Measurements from ENCODE around the gene DACT3.

Gene DACT3, protein sequence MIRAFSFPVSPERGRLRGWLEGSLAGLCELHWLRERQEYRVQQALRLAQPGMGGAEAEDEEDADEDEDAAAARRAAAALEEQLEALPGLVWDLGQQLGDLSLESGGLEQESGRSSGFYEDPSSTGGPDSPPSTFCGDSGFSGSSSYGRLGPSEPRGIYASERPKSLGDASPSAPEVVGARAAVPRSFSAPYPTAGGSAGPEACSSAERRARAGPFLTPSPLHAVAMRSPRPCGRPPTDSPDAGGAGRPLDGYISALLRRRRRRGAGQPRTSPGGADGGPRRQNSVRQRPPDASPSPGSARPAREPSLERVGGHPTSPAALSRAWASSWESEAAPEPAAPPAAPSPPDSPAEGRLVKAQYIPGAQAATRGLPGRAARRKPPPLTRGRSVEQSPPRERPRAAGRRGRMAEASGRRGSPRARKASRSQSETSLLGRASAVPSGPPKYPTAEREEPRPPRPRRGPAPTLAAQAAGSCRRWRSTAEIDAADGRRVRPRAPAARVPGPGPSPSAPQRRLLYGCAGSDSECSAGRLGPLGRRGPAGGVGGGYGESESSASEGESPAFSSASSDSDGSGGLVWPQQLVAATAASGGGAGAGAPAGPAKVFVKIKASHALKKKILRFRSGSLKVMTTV

DNA sequence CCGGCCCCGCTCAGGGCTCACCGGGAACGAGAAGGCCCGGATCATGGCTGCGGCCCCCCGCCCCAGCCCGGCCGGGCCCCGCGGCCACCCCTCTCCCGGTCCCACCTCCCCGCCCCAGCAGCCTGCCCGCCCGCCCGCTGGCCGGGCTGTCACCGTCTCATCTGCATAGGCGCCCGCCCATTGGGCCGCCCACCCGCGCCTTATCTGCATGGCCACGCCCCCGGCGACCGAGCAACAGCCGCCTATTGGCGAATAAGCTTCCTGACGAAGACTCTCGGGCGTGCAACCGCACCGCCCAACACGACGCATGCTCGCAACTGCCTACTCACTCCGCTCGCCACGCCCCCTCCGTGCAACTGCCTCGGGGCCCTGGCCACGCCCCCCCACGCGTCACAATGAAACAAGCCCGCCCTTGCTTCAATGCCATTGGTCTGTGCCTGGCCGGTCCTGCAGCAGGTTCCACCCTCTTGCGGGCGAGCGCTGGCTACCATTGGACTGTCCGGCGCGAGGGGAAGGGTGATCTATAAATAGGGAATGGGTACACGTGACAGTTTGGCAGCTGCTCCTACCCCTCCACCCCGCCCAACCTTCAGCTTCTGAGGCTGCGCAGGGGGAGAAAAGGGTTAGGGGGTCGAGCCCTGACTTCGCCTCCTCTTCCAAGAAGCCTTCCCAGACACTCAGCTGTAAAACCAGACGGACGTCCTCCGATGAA is at the start of gene DACT3:
DACT3 (minus strand) TSS at position 163 of the 712 bp plus-strand sequence; CDS start at position 45, 118 bp downstream.
- DNase-seq (ENCODE audit: low spot score), result peak; percentile 99

DNA sequence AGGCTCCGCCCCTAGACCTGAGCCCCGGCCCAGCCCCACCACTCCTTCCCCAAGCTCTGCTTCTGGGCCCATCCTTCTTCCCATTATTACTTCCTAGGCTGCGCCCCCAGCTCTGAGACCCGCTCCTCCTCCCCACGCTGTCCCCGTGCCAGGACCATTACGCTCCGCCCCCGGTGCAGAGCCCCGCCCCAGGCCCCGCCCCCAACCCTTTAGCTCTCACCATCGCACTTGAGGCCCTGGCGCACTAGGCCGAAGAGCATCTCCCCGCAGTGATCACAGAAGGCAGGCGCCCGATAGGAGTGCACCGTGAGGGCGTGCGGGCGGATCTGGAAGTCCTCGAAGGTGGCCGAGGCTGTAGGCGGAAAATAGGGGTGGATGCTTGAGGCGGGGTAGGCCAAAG is 49.7 kb upstream of the DACT3 start:
- no peak for DNase-seq (ENCODE audit: low spot score)

GRCh38 chr19:46704379-46705076 is 43.5 kb upstream of the DACT3 start:
- DNase-seq (ENCODE audit: low spot score), result peak; percentile 83

DNA sequence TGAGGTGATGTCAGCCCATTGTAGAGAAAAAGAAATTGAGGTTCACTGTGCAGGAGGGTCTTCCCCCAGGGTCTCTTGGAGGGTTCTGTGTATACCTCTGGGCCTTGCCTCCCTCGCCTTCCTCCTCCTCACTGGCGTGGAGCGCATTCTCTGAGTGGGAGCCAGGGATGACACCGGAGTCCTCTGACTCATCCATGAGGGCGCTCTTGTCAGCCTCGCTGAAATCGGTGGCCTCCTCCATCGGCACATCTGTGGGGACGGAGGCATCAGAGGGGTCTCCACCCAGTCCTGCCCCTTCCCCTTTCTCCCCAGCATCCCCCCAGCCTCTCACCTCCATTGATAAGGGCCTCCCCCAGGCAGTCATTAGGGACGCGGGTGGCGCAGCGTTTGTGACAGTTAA is 39.7 kb upstream of the DACT3 start:
- no peak for DNase-seq (ENCODE audit: low spot score)

- DNase-seq (ENCODE audit: low spot score), result no peak
Measured at GRCh38 chr19:46698395-46699321, 37.7 kb upstream of the DACT3 start.

- DNase-seq (ENCODE audit: low spot score), result peak; percentile 68
Measured at GRCh38 chr19:46697204-46697960, 36.4 kb upstream of the DACT3 start.

- no peak for DNase-seq (ENCODE audit: low spot score)
Measured at GRCh38 chr19:46696866-46697203, 35.9 kb upstream of the DACT3 start.

GRCh38 chr19:46696052-46696451 is 35.1 kb upstream of the DACT3 start:
- no peak for DNase-seq (ENCODE audit: low spot score)

DNA sequence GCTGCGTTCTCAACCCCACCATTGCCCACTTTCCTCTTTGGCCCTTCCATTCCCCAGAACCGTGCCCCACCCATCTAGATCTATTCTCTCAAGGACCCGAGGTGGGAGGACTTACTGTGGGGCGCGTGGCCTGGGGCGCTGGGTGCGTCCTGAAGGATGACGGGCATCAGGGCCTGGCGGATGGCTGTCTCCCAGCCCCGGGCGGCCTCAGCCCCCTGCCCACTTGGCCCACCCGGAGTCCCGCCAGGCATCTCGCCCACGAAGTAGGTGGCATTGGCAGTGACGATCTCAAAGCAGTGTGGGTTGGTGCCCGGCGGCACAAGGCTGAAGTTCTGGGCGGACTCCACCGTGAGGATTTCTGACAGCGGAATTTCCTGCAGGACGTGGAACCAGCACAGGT is 32.8 kb upstream of the DACT3 start:
- no peak for DNase-seq (ENCODE audit: low spot score)

DNA sequence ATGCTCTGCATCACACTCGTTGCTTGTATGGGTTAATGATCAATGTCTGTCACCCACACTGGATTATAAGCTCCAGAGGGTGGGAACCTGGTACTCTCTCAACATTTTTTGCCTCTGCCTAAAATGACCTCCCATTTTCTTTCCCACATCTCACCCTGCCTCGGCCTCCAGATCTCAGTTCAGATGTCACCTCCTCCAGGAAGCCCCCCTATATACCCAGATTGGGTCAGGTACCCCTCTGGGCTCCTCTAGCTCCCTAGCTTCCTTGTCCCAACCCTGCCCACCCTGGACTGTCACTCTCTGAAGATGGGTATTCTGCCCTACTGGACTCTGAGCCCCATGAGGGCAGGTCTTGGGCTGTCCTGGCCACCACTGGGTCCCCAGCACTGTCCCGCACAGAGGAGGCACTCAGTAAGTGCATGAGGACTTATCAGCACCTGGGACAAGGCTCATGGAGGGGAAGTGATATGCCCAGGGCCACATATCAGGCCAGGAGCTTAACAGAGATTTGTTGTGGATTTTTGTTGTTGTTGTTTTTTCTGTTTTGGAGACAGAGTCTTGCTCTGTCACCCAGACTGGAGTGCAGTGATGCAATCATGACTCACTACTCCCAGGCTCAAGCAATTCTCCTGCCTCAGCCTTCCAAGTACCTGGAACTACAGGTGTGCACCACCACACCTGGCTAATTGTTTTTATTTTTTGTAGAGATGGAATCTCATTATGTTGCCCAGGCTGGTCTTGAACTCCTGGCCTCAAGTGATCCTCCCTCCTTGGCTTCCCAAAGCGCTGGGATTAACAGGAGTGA is 32.1 kb upstream of the DACT3 start:
- DNase-seq (ENCODE audit: low spot score), result no peak

- no peak for DNase-seq (ENCODE audit: low spot score)
Measured at GRCh38 chr19:46691948-46692347, 31.0 kb upstream of the DACT3 start.

- DNase-seq (ENCODE audit: low spot score), result no peak
Measured at GRCh38 chr19:46691104-46691503, 30.1 kb upstream of the DACT3 start.

GRCh38 chr19:46689358-46689757 is 28.4 kb upstream of the DACT3 start:
- no peak for DNase-seq (ENCODE audit: low spot score)

DNA sequence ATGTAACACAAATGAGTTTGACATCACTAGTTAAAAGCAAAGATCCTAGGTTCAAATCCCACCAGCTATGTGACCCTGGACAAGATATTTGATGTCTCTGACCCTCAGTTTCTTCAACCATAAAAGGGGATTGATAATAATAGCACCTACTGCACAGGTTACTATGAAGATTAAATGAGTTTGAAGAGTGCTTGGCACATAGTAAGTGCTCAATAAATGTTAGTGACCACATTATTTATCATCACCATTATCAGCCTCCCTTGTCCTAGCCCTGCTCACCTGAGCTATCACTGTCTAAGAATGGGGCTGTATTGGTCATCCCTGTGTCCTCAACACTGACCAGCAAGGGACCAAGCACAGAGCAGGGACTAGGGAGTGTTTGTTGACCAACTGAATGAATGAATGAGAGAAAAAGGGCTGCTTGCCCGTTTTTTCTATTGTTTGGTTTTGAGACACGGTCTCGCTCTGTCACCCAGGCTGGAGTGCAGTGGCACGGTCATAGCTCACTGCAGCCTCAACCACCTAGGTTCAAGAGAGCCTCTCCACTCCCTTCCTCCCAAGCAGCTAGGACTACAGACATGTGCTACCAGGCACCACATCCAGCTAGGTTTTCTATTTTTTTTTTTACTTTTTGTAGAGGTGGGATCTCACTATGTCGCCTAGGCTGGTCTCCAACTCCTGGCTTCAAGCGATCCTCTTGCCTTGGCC is 26.6 kb upstream of the DACT3 start:
- no peak for DNase-seq (ENCODE audit: low spot score)

GRCh38 chr19:46685189-46685588 is 24.2 kb upstream of the DACT3 start:
- no peak for DNase-seq (ENCODE audit: low spot score)

GRCh38 chr19:46678110-46678732 is 17.2 kb upstream of the DACT3 start:
- DNase-seq (ENCODE audit: low spot score), result no peak

DNA sequence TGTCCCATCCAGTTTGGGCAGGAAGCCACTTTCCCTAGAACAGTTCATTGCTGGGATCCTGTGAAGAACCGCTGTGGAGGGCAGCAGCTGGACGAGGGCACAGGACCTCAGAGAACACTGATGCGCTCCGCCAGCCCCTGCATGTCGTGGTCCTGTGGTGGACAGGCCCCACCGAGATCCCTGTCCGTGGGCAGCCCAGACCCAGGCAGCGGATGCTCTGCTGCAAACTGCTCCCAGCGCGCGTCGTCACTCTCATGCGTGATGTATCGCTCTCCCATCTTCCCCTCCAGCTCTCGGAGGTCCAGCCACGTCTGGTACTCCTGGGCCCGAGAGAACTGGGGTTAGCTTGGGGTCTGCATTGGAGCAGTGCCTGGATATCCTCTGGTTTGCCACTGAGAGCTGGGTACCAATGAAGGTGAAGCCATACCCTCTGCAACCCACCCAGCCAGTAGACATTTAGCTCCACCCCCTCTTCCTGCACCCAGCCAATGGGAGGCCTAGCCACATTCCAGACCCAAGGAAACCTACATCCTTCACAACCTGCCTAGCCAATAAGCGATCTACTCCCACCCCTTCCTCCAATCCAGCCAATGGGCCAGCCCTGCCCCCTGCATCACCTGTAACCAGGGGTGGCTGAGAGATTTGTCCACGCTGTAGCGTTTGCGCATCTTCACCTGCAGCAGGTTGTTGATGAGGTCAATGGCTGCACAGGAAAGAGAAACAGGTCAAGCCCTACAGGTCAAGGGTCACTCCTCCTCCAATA is 13.6 kb upstream of the DACT3 start:
- peak; percentile 48 for DNase-seq (ENCODE audit: low spot score)

DNA sequence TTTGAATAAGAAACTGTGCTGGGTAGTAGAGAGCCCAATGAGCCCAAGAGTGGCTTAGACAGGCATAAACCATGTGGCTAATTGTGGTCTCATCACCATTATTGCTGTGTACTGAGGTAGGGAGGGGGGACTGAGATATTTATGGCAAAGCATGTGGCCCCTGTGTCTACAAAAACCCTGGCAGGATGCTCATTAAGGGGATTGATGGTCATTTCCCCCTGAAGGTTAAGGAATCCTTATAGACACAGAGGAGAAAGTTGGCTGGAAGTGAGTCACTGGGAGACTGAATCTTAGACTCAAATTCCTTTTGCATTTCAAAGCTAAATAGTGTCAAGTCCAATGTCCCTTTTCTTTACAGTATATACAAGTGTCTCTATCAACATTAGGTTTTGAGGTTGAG is 9.8 kb upstream of the DACT3 start:
- peak; percentile 60 for DNase-seq (ENCODE audit: low spot score)
